ENCODE results near the gene TSGA10IP.

The TSGA10IP gene

DNA sequence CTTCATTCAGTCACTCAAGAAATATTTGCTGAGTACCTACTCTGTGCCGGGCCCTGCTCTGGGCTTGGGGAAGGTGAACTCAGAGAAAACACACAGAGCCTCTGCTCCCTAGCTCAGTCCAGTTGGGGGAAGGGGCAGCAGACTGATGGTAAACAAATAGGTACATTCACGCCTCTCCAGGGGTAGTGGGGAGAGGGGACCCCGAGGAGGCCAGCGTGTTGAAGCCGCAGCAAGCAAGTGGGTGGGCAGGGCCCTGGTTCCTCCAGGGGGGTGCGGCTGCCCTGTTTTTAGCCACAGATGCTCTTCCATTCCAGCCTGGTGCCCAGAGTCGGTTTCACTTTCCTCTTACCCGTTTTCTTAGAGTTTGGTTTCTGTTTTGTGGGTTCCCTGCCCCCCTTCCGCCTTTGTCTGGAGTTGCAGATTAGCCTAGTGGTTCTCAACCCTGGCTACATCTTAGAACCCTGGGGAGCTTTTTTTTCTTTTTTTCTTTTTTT is 17.3 kb upstream of the TSGA10IP start:
- H3K27ac ChIP-seq (ENCODE audit: low read length): peak overlapping the region; percentile 90

DNA sequence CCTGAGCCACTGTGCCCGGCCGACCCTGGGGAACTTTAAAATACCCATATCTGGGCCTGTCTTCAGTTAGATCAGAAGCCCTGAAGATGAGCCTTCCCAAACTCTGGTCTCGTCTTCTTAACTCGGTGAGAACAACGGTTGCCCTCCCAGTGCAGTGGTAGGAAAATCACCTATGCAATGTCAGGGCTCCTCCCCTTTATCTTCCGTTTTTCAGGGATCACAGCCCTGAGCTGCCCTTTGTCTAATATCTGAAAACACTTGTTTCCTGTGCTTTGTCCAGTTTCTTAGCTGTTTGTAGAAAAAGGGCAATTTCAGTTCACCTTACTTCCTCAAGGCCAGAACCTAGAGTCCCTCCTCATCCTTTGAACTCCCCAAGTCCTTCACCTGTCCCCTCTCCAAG is 16.6 kb upstream of the TSGA10IP start:
- Histone ChIP-seq H3K9me3 (ENCODE audit: insufficient read depth, low read length, severe bottlenecking) (no peaks in the 10 kb centered on the region), H3K27ac (ENCODE audit: low read length) (peak overlapping the region; percentile 90), H3K79me2 (ENCODE audit: insufficient read depth, low read length) (no peaks in the 10 kb centered on the region), H2AFZ (ENCODE audit: low read depth, low read length) (peak overlapping the region; percentile 82), H3K4me2 (ENCODE audit: insufficient read depth, low read length) (peak overlapping the region; percentile 65), H3K9ac (ENCODE audit: low read depth, low read length) (peak overlapping the region; percentile 59), H3K4me3 (ENCODE audit: low read depth in 1 of 2, low read length in 2 of 2) (peak overlapping the region in 1 of 2 experiments; percentile 49; a peak in 1 of 4 replicates), H3K27me3 (ENCODE audit: insufficient read depth, low read length, poor library complexity) (no peaks in the 10 kb centered on the region), H3K4me1 (ENCODE audit: insufficient read depth, low read length) (peaks cover 30% of the 10 kb centered on the region), H4K20me1 (ENCODE audit: insufficient read depth, low read length) (no peaks in the 10 kb centered on the region), H3K36me3 (ENCODE audit: insufficient read depth, low read length) (no peaks in the 10 kb centered on the region)
- no peak for TF ChIP-seq CTCF (IDR thresholded peaks at IDR 0.05; ENCODE audit: borderline replicate concordance, extremely low read depth, low read length, poor library complexity, severe bottlenecking)
- TF ChIP-seq EZH2 (IDR thresholded peaks at IDR 0.05; ENCODE audit: borderline replicate concordance, low read depth, low read length, severe bottlenecking): no peak
- ATAC-seq (ENCODE audit: insufficient read depth, low read depth): no peak
- no peak for DNase-seq

More for the DNA sequence above, 17.3 kb upstream of the TSGA10IP start:
- Histone ChIP-seq H4K20me1 (ENCODE audit: insufficient read depth, low read length) (no peaks in the 10 kb centered on the region), H3K36me3 (ENCODE audit: insufficient read depth, low read length) (peaks cover 4% of the 10 kb centered on the region), H2AFZ (ENCODE audit: low read depth, low read length) (peak overlapping the region; percentile 82), H3K27me3 (ENCODE audit: insufficient read depth, low read length, poor library complexity) (no peaks in the 10 kb centered on the region), H3K4me2 (ENCODE audit: insufficient read depth, low read length) (peak overlapping the region; percentile 65), H3K79me2 (ENCODE audit: insufficient read depth, low read length) (no peaks in the 10 kb centered on the region), H3K9me3 (ENCODE audit: insufficient read depth, low read length, severe bottlenecking) (no peaks in the 10 kb centered on the region), H3K4me1 (ENCODE audit: insufficient read depth, low read length) (peaks cover 30% of the 10 kb centered on the region), H3K4me3 (ENCODE audit: low read depth in 1 of 2, low read length in 2 of 2) (peak overlapping the region in 1 of 2 experiments; percentile 49; a peak in 2 of 4 replicates), H3K9ac (ENCODE audit: low read depth, low read length) (peak overlapping the region; percentile 59)
- TF ChIP-seq CTCF (IDR thresholded peaks at IDR 0.05; ENCODE audit: borderline replicate concordance, extremely low read depth, low read length, poor library complexity, severe bottlenecking) (peak; percentile 10), EZH2 (IDR thresholded peaks at IDR 0.05; ENCODE audit: borderline replicate concordance, low read depth, low read length, severe bottlenecking) (no peak)
- DNase-seq (peak; percentile 94), ATAC-seq (ENCODE audit: insufficient read depth, low read depth) (peak; percentile 90)

- Histone ChIP-seq H3K79me2 (ENCODE audit: insufficient read depth, low read length) (no peaks in the 10 kb centered on the region), H3K9ac (ENCODE audit: low read depth, low read length) (no peak overlapping the region), H3K27me3 (ENCODE audit: insufficient read depth, low read length, poor library complexity) (no peaks in the 10 kb centered on the region), H3K36me3 (ENCODE audit: insufficient read depth, low read length) (no peaks in the 10 kb centered on the region), H3K4me3 (ENCODE audit: low read depth in 1 of 2, low read length in 2 of 2) (no peak overlapping the region), H3K27ac (ENCODE audit: low read length) (no peak overlapping the region), H2AFZ (ENCODE audit: low read depth, low read length) (0 out of 2 replicates have a peak overlapping the region, but pooled peaks have one; percentile 47), H3K4me2 (ENCODE audit: insufficient read depth, low read length) (no peak overlapping the region), H4K20me1 (ENCODE audit: insufficient read depth, low read length) (no peaks in the 10 kb centered on the region), H3K9me3 (ENCODE audit: insufficient read depth, low read length, severe bottlenecking) (no peaks in the 10 kb centered on the region), H3K4me1 (ENCODE audit: insufficient read depth, low read length) (peaks cover 29% of the 10 kb centered on the region)
- TF ChIP-seq EZH2 (IDR thresholded peaks at IDR 0.05; ENCODE audit: borderline replicate concordance, low read depth, low read length, severe bottlenecking) (no peak), CTCF (IDR thresholded peaks at IDR 0.05; ENCODE audit: borderline replicate concordance, extremely low read depth, low read length, poor library complexity, severe bottlenecking) (peak; percentile 31)
- ATAC-seq (ENCODE audit: insufficient read depth, low read depth) (no peak), DNase-seq (no peak)
Measured at GRCh38 chr11:65931773-65932557, 13.3 kb upstream of the TSGA10IP start.

Data from DND-41 (cell line).